SK-N-SH (cell line): ENCODE results near the gene OBP2B. TPM values are rescaled to one million over a fixed set of nuclear protein-coding genes. Genes with fewer than 3 reads are reported as not detected.
A peak's percentile ranks its signal among the peaks of the same experiment; 100 is the strongest.

Source experiments
- CTCF ChIA-PET: fragments of 300-600, 350-600 bp; formaldehyde crosslinking; extraction: SDS; loops from one replicate; lab custom pipeline; 2021; lab: Yijun Ruan, JAX
- POLR2A ChIA-PET: fragments of 350-600 bp; sonication (Branson Sonifier 250); formaldehyde crosslinking; extraction: SDS; loops from one replicate; lab custom pipeline; 2020; ENCODE audit warnings: antibody characterized with exemption, inconsistent platforms; lab: Yijun Ruan, JAX
- DNase-seq: peaks from one replicate; pipeline ENCODE4 v3.0.0; 2012
- H2AFZ ChIP-seq: fragments of 200-600 bp; sonication (generic); 2 replicates; pipeline ENCODE4 v1.8.1; 2016; ENCODE audit warnings: antibody characterized with exemption, mild to moderate bottlenecking, low read depth
- H3F3A ChIP-seq: fragments of 200-600 bp; sonication (generic); replicated peaks from 2 replicates; pipeline ENCODE3; 2016; ENCODE audit warnings: antibody characterized with exemption, mild to moderate bottlenecking; ENCODE audit not compliant: insufficient read depth
- H3K27ac ChIP-seq, 2 experiments: fragments of 200-500 bp in 1 of 2; fragments of 200-600 bp in 1 of 2; sonication (Bioruptor generic) in 1 of 2; sonication (generic), shearing (Covaris generic) in 1 of 2; 2 replicates each; pipeline versions ENCODE4 v1.5.1 to v1.6.1; 2014 to 2016; ENCODE audit warnings: low read depth in 2 of 2, inconsistent platforms in 1 of 2, low read length in 1 of 2, mild to moderate bottlenecking in 1 of 2, mixed read lengths in 1 of 2
- H3K27me3 ChIP-seq: fragments of 200-600 bp; sonication (generic), shearing (Covaris generic); 2 replicates; pipeline ENCODE4 v1.6.1; 2016; ENCODE audit warnings: mixed run types; ENCODE audit not compliant: insufficient read depth
- H3K36me3 ChIP-seq, 2 experiments: fragments of 200-500 bp in 1 of 2; fragments of 200-600 bp in 1 of 2; sonication (Bioruptor generic) in 1 of 2; sonication (generic) in 1 of 2; replicated peaks in 1 of 2; 2 replicates each; pipeline versions ENCODE3 to v1.5.1; 2014 to 2016; ENCODE audit warnings: low read length in 1 of 2, mild to moderate bottlenecking in 1 of 2; ENCODE audit not compliant: insufficient read depth in 2 of 2, control insufficient read depth in 1 of 2
- H3K4me1 ChIP-seq, 2 experiments: fragments of 200-500 bp in 1 of 2; fragments of 200-600 bp in 1 of 2; sonication (Bioruptor generic) in 1 of 2; sonication (generic), shearing (Covaris generic) in 1 of 2; 2 replicates each; pipeline versions ENCODE4 v1.5.1 to v1.6.1; 2014 to 2016; ENCODE audit warnings: low read depth in 1 of 2, low read length in 1 of 2, mixed run types in 1 of 2; ENCODE audit not compliant: insufficient read depth in 2 of 2, control insufficient read depth in 1 of 2
- H3K4me2 ChIP-seq: fragments of 200-600 bp; sonication (generic), shearing (Covaris generic); 2 replicates; pipeline ENCODE4 v1.6.1; 2017; ENCODE audit warnings: mixed run types
- H3K4me3 ChIP-seq, 2 experiments: fragments of 200-500 bp in 1 of 2; fragments of 200-600 bp in 1 of 2; sonication (Bioruptor generic) in 1 of 2; sonication (generic), shearing (Covaris generic) in 1 of 2; 2 replicates each; pipeline versions ENCODE4 v1.5.1 to v1.8.1; 2014 to 2016; ENCODE audit warnings: low read depth in 2 of 2, inconsistent platforms in 1 of 2, low read length in 1 of 2, mild to moderate bottlenecking in 1 of 2, mixed read lengths in 1 of 2, moderate library complexity in 1 of 2
- H3K79me2 ChIP-seq: fragments of 200-600 bp; sonication (generic); 2 replicates; pipeline ENCODE4 v1.8.1; 2017; ENCODE audit warnings: mild to moderate bottlenecking; ENCODE audit not compliant: insufficient read depth
- H3K9ac ChIP-seq: fragments of 200-600 bp; sonication (generic); 2 replicates; pipeline ENCODE4 v1.6.1; 2017; ENCODE audit warnings: mixed run types
- H3K9me2 ChIP-seq: fragments of 200-600 bp; sonication (generic); 2 replicates; pipeline ENCODE4 v1.6.1; 2017; ENCODE audit warnings: mixed run types
- H3K9me3 ChIP-seq: fragments of 200-600 bp; sonication (generic); 2 replicates; pipeline ENCODE4 v1.6.1; 2017; ENCODE audit warnings: mixed run types, mild to moderate bottlenecking, moderate library complexity
- H4K20me1 ChIP-seq: fragments of 200-600 bp; sonication (generic); 2 replicates; pipeline ENCODE4 v1.6.1; 2017; ENCODE audit warnings: mild to moderate bottlenecking, mixed run types; ENCODE audit not compliant: insufficient read depth
- ELF1 ChIP-seq: IDR thresholded peaks from 2 replicates; pipeline ENCODE4 v1.4.0; 2012
- EP300 ChIP-seq, 2 experiments: IDR thresholded peaks; 2 replicates each; pipeline versions ENCODE4 v1.4.0 to v1.6.1; 2012; ENCODE audit warnings: borderline replicate concordance in 1 of 2, low read depth in 1 of 2, low read length in 1 of 2
- EZH2phosphoT487 ChIP-seq: fragments of 200-600 bp; sonication (generic); IDR thresholded peaks from 2 replicates; pipeline ENCODE4 v1.6.1; 2017; ENCODE audit warnings: low read depth, mixed run types, mild to moderate bottlenecking, antibody characterized with exemption, moderate library complexity, borderline replicate concordance
- GABPA ChIP-seq: IDR thresholded peaks from 2 replicates; pipeline ENCODE4 v1.4.0; 2012; ENCODE audit warnings: low read depth, mild to moderate bottlenecking
- GATA2 ChIP-seq: sonication (generic); formaldehyde crosslinking; IDR thresholded peaks from 2 replicates; pipeline ENCODE4 v1.5.0; 2020; ENCODE audit warnings: mild to moderate bottlenecking, missing genetic modification reagents
- JUND ChIP-seq: IDR thresholded peaks from 2 replicates; pipeline ENCODE4 v1.4.0; 2012
- MXI1 ChIP-seq: IDR thresholded peaks from 2 replicates; pipeline ENCODE4 v1.6.1; 2012; ENCODE audit warnings: mild to moderate bottlenecking, low read depth, low read length, improper control_type of control experiment
- PBX3 ChIP-seq: IDR thresholded peaks from 2 replicates; pipeline ENCODE4; 2012
- RAD21 ChIP-seq: IDR thresholded peaks from 2 replicates; pipeline ENCODE4 v1.6.1; 2012; ENCODE audit warnings: mild to moderate bottlenecking, low read length
- RXRA ChIP-seq: IDR thresholded peaks from 2 replicates; pipeline ENCODE4 v1.4.0; 2012; ENCODE audit warnings: low read depth, mild to moderate bottlenecking, borderline replicate concordance
- SMC3 ChIP-seq: IDR thresholded peaks from 2 replicates; pipeline ENCODE4 v1.6.1; 2012; ENCODE audit warnings: low read depth, low read length, improper control_type of control experiment
- TCF12 ChIP-seq: IDR thresholded peaks from 2 replicates; pipeline ENCODE4 v1.4.0; 2012
- USF1 ChIP-seq: IDR thresholded peaks from 2 replicates; pipeline ENCODE4 v1.4.0; 2012; ENCODE audit warnings: low read depth, borderline replicate concordance
- USF2 ChIP-seq: fragments of 150-350 bp; IDR thresholded peaks from 2 replicates; pipeline ENCODE4 v1.6.1; 2017; ENCODE audit warnings: antibody characterized with exemption, low read length, low read depth, borderline replicate concordance
- WGBS: methylation state at CpG from one replicate; pipeline ENCODE4 v1.1.6; 2017; ENCODE audit warnings: low lambda C conversion rate; 5-methylcytosine and 5-hydroxymethylcytosine counted together
- polyA plus RNA-seq, 3 experiments: library from polyadenylated mRNA; depleted of rRNA; stranded (reverse); fragments of >200 nt; gene quantifications; 2 replicates each; pipeline ENCODE4 v1.2.3, GENCODE V29; 2012
- TF ChIP-seq, protein P1 (sequence below): IDR thresholded peaks from 2 replicates; pipeline ENCODE4 v1.6.1; 2012; ENCODE audit warnings: mild to moderate bottlenecking, low read depth, low read length, moderate library complexity

OBP2B gene
- polyA plus RNA-seq, 1 of the 3 experiments (the other 2 are of a cell fraction) = not detected

DNA sequence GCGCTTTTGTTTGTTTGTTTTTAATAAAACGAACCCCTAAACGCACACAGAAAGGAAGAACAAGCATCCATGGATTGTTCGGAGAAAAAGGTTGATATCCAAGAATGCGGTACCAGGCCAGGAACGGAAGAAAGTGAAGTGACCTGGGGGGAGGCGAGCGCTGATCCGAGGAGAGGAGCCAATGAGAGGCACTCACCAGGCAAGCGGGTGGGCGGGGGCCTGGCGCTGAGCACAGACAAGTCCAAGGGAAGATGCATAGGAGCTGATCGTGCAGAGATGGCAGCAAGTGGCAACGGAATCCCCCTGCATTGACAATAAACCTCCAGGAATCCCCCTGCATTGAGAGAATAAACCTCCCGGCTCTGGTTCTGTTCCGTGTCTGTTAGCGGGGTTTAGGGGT lies 8.4 kb downstream of the OBP2B start:
- no peak overlapping the region for H3K9ac ChIP-seq
- no peak overlapping the region for H3K4me2 ChIP-seq
- ChIA-PET CTCF (interaction anchor here (1.0 to 3.0 kb wide), 3 partner anchors 14 to 284 kb away, joined by 3 to 9 read pairs (median 3); no protein-coding TSS in a partner anchor), POLR2A (no interaction called here)
- no peaks in the 10 kb centered on the region for H3K9me2 ChIP-seq
- H3K9me3 ChIP-seq = no peaks in the 10 kb centered on the region
- peak; percentile 28 for DNase-seq
- H4K20me1 ChIP-seq = no peaks in the 10 kb centered on the region
- WGBS = 51% methylated on average over 17 of the region's 17 CpGs
- peaks cover 66% of the 10 kb centered on the region for H3K27me3 ChIP-seq
- no peak overlapping the region for H3K4me3 ChIP-seq
- no peak overlapping the region for H3K27ac ChIP-seq
- TF ChIP-seq GATA2 (CRISPR knock-in tag) (no peak), ELF1 (no peak), JUND (no peak), PBX3 (no peak), USF2 (no peak), EP300 (IDR thresholded peaks at IDR 0.05; ENCODE audit: borderline replicate concordance in 1 of 2, low read depth in 1 of 2, low read length in 1 of 2) (no peak), MXI1 (no peak), RXRA (no peak), RAD21 (no peak), TCF12 (no peak), USF1 (no peak)
- H3K79me2 ChIP-seq = no peaks in the 10 kb centered on the region
- no peak overlapping the region for H2AFZ ChIP-seq
- no peaks in the 10 kb centered on the region for H3F3A ChIP-seq
- H3K4me1 ChIP-seq = no peaks in the 10 kb centered on the region
- no peaks in the 10 kb centered on the region for H3K36me3 ChIP-seq

- Histone ChIP-seq H2AFZ (no peak overlapping the region), H3K79me2 (no peaks in the 10 kb centered on the region), H3K9me3 (no peaks in the 10 kb centered on the region), H3K9ac (no peak overlapping the region), H3K27ac (no peak overlapping the region)
- DNase-seq = no peak
- POLR2A ChIA-PET = no interaction called here
- TF ChIP-seq PBX3 = no peak
- TF ChIP-seq, protein P1, sequence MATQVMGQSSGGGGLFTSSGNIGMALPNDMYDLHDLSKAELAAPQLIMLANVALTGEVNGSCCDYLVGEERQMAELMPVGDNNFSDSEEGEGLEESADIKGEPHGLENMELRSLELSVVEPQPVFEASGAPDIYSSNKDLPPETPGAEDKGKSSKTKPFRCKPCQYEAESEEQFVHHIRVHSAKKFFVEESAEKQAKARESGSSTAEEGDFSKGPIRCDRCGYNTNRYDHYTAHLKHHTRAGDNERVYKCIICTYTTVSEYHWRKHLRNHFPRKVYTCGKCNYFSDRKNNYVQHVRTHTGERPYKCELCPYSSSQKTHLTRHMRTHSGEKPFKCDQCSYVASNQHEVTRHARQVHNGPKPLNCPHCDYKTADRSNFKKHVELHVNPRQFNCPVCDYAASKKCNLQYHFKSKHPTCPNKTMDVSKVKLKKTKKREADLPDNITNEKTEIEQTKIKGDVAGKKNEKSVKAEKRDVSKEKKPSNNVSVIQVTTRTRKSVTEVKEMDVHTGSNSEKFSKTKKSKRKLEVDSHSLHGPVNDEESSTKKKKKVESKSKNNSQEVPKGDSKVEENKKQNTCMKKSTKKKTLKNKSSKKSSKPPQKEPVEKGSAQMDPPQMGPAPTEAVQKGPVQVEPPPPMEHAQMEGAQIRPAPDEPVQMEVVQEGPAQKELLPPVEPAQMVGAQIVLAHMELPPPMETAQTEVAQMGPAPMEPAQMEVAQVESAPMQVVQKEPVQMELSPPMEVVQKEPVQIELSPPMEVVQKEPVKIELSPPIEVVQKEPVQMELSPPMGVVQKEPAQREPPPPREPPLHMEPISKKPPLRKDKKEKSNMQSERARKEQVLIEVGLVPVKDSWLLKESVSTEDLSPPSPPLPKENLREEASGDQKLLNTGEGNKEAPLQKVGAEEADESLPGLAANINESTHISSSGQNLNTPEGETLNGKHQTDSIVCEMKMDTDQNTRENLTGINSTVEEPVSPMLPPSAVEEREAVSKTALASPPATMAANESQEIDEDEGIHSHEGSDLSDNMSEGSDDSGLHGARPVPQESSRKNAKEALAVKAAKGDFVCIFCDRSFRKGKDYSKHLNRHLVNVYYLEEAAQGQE = no peak
- no peak for TF ChIP-seq SMC3
- TF ChIP-seq GATA2 (CRISPR knock-in tag) = no peak
- TF ChIP-seq MXI1 = no peak
- no peak for TF ChIP-seq EZH2phosphoT487
- TF ChIP-seq GABPA = no peak
- no peak for TF ChIP-seq RAD21
- TF ChIP-seq USF1 = no peak
- TF ChIP-seq, all 33 proteins: peak for 0
- Histone ChIP-seq H3K4me2 (no peak overlapping the region), H3K4me3 (no peak overlapping the region), H4K20me1 (no peaks in the 10 kb centered on the region), H3K27me3 (peaks cover 71% of the 10 kb centered on the region), H3K4me1 (no peaks in the 10 kb centered on the region), H3K36me3 (no peaks in the 10 kb centered on the region), H3K9me2 (no peaks in the 10 kb centered on the region), H3F3A (no peaks in the 10 kb centered on the region)
- 72% methylated on average over 35 of the region's 44 CpGs for WGBS
- CTCF ChIA-PET = interaction anchor here (1.5 to 3.0 kb wide), 2 partner anchors 13 to 130 kb away, joined by 3 to 9 read pairs; no protein-coding TSS in a partner anchor
These were observed 9.3 kb downstream of the OBP2B start for GRCh38 chr9:133199648-133200321.
